Right ventricle myocardium superior (tissue), 1 donor: ENCODE results near the gene SIRT7. TPM values are rescaled to one million over a fixed set of nuclear protein-coding genes. Genes with fewer than 3 reads are reported as not detected.

ENCODE experiments used
- ATAC-seq: fragments of 200-7000 bp; cut with Tn5 transposase; one replicate; pipeline ENCODE4 v1.9.1; 2020; ENCODE audit warnings: mild to moderate bottlenecking; ENCODE audit not compliant: poor library complexity
- DNase-seq: peaks from one replicate; pipeline ENCODE4 v3.0.0-alpha.2; 2020
- intact Hi-C: fragments of 100-400 bp; cut with DNase I; formaldehyde crosslinking; loops from one replicate; pipeline ENCODE4 v1.11.2; 2022
- total RNA-seq: library from RNA; stranded (reverse); fragmentation: NEBNext Ultra II Directional; extraction: Animal tissue kit (Norgen Biotek cat#: 25700); gene quantifications from one replicate; pipeline ENCODE4 v1.2.1, GENCODE V29; 2021
- donor health status: DM: no; HTN: yes; CAD: no; lungs with severe emphysema.

The SIRT7 gene
- total RNA-seq, 1 donor from 2014 or later: 6.1 TPM

DNA sequence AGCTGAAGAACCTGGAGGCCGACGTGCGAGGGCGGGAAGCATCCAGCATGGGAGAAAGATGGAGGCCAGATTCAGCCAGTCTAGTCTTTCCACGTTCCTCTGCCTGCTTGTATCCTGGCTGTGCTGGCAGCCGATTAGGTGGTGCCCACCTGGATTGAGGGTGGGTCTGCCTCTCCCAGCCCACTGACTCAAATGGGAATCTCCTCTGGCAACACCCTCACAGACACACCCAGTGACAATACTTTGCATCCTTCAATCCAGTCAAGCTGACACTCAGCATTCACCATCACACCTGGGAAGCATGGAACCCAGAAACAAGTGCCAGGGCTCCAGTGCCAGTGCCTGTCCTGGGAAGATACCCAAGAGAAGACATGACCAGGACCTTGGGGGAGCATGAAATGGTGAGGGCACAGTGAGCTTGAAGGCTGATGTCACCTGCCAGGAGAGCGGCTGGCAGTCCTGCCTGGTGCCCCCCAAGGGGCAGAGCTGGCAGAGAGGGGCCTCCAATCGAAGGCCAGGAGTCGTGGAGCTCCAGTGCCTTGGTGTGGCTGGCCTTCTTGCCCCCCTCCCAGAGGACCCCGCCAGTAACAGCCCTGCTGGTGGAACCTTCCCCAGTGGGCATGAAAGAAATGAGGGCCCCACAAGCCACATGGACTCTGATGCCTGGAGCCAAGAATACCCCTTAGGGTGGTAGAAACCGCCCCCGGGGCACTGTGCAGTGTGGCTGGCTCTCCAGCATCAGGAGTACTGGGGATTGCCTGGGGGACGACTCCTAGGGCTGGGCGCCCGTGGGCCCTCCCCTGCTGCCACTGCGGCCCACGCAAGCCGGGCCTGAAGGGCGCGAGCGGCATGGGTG is 16.6 kb downstream of the SIRT7 start:
- no peak for ATAC-seq
- intact Hi-C loops: no loop called here
- no peak for DNase-seq

DNA sequence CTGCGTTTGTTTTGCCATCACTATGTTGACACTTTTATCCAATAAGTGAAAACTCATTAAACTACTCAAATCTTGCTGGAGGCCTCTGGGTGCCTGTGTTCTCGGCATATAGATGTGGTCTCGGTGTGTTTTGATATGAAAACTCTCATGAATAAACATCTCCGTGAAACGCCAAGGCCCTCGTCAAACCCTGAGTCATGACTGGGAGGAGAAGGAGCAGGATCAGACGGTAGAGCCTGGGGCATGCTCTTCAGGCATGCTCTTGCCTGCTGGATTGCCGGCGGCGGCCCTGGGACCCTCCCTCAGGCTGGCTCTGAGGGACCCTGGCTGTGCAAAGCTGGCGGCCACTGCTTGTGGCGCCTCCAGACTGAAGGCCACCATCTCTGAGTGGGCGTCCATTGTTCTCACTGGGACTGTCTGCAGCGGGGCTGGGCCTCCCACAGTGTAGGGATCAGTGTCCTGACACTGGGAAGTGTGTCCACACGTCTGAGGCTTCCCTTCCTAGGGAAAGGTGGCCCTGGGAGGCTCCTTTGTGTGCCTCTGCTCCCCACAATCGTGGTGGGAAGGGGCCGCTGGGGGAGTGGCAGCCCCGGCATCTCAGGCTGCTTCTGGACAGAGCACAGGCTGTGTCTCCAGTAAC is 17.7 kb downstream of the SIRT7 start:
- ATAC-seq (no peak), DNase-seq (no peak)
- intact Hi-C loops: no loop called here

DNA sequence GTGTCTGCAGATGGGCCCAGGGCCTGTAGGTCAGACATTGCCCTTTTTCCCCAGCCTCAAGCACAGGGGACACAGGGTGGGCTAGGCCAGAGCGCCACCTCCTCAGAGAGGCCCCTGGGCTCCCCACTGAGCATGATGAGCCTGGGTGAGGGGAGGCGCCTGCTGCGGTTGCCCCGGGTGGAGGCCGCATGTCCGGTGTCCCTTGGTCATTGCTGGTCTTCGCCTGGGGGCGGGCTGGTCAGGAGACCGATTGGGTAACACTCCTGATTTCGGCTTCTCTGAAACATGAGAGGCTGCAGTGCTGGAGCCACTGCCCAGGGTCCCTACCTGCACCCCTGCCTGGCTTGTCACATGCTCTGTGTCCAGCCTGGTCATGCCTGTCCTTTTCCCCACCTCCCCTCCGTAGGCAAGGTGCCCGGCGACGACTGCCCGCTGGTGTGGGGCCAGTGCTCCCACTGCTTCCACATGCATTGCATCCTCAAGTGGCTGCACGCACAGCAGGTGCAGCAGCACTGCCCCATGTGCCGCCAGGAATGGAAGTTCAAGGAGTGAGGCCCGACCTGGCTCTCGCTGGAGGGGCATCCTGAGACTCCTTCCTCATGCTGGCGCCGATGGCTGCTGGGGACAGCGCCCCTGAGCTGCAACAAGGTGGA is 18.3 kb downstream of the SIRT7 start:
- intact Hi-C loops: no loop called here
- no peak for ATAC-seq
- no peak for DNase-seq

DNA sequence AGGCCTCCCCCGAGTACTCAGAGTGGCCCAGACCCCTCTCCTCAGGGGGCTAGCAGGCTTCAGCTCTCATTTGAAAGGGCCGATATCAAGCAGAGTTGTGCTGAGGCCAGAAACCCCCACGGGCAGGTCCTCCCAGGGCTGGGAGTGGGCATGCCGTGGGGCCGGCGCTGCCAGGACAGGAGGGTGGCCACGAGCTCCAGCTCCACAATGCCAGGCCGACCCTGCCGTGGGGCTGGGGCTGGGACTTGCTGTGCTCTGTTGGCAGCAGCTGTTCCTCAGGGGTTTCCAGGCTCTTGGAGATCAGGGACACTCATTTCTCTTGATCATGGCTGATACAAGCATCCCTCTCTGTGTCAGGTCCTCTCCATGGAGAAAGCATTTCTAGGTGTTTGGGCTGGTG is 19.1 kb downstream of the SIRT7 start:
- DNase-seq (no peak), ATAC-seq (no peak)
- intact Hi-C loops: no loop called here

DNA sequence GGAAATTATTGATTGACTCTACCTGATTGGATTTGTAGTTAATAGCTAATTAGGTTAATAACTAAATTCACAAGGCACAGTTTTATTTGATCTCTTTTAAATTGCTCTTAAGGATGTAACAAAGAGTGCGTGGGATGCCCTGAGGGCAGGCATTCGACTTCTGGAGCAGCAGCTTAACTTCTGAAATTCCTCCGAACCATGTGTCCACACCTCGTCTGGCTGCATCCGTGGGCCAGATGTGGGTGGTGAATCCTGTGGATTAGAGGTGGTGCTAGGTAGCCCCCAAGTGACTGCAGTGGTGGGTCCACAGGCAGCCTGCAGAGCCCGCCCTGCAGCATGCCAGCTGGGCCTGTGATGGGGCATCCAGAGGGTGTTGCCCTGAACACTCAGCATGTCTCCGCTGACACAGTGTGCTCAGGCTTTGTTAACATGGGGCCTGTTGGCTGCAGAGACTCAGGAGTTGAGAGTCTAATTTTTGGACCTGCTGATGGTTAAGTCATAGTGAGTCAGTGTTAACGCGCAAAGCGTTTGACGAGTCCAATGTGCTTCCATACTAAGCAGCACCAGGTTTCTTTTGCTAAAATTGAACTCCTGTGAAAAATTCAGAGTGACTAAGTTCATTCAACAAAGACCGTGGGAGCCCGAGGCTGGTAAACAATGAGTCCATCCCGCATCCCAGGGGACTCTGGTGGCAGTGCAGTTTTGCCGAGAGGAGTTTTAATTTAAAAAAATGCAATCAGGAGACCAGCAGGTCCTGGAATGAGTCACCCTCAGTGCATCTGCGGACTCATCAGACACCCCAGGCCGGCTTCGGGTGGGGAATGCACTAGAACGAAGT is 19.7 kb downstream of the SIRT7 start:
- DNase-seq (no peak), ATAC-seq (no peak)
- intact Hi-C loops: no loop called here

DNA sequence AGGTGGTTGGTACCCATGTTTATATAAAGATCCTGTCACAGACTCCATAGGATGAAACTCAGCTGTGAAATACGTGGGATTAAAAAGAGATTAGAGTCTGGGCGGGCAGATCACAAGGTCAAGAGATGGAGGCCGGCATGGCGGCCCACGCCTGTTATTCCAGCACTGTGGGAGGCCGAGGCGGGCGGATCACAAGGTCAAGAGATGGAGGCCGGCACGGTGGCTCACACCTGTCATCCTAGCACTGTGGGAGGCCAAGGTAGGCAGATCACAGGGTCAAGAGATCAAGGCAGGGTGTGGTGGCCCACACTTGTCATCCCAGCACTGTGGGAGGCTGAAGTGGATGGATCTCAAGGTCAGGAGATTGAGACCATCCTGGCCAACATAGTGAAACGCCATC is 22.6 kb downstream of the SIRT7 start:
- intact Hi-C loops: no loop called here
- ATAC-seq (no peak), DNase-seq (no peak)

DNA sequence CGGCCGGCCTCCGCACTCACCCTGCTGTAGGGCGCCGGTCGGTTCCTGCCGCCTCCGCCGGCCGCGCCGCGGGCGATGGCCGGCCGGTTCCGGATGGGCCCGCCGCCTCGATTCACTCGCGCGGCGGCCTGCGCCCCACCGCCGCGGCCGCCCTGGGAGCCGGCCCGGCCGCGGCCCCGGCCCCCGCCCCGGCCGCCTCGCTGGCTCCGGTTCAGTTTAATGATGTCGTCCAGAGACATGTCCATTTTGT is 26.7 kb downstream of the SIRT7 start:
- ATAC-seq (no peak), DNase-seq (no peak)
- intact Hi-C loops: no loop called here

DNA sequence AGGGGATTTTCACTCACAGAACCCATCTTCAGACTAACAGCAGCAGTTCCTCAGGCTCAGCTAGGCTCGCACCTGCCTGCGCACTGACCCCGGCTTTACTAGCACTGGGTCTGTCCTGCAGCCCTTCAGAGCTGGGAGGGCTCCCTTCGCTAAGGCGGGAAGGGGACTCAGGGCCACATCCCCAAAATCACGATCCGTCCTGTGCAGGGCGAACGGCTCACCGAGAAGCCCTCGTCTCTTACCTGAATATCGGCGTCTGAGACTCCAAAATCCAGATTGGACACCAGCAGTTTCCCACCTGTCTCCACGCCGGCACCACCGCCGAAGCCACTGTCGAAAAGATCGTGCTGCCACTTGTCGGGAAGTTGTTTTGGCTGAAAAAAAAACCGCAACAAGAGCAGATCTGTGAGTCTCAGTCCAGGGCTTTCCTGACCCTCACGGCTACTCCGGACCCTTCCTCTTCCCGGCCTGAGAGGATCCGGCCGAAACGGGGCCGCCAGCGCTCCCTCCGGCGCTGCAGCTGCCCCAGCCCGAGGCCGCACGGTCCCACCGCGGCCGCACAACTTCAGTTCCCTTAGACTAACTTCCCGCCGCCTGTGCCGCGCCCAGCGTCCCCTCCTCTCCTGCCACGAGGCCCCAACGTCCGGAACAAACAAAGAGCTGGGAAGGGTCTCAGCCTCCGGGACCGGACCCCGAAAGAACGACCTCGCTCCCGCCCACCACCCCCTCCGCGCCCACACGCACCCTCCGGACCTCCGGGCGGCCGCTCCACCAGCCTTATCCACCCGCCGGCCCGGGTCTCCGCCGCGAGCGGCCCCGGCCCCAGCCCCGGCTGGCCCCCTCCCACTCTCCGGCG is 27.3 kb downstream of the SIRT7 start:
- intact Hi-C loops: no loop called here
- ATAC-seq: no peak
- no peak for DNase-seq

DNA sequence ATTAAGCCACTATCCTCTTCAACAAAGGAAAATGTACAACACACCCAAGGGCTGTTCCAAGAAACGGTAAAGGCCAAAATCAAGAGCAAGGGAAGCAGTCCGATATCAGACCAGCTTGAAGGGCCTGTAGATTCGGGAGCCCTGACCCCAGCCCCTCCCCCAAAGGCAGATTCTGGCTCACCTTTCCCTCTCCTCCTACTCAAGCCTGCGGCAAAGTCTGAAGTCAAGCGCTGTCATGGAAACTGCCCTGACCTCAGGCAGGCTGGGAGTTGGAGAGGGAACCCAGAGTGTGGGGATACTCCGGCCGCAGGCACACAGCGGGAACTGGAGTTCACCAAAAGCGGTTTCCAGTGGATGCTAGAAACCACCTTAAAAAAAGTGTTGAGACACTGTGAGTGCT is 28.4 kb downstream of the SIRT7 start:
- no peak for DNase-seq
- ATAC-seq: no peak
- intact Hi-C loops: no loop called here

DNA sequence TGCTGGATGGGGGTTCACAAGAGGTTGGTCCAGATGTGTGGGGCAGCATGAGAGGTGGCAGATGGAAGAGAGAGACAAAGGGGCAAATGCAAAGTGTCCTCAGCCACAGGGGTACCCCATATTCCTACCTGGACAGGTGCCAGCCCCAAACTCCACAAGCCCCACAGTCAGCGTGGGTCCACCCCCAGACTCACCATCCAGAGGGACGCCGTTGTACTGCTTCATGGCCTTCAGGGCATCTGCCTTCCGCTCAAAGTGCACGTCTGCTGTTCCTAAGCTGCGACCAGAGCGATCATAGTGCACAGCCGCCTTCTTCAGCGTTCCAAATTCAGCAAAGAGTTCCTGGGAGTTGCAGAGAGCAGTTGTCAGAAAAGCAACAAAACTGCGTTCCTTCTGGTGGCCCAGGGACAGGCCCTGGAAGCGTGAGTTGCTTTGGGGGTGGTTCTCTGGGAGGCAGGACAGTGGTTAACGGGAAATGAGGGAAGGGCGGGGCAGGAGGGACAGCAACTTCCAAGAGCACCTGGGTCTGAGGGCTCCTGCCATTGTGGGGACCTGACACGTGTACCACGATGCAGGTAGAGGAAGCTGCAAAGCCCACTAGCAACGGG is 28.9 kb downstream of the SIRT7 start:
- ATAC-seq (no peak), DNase-seq (no peak)
- intact Hi-C loops: no loop called here

DNA sequence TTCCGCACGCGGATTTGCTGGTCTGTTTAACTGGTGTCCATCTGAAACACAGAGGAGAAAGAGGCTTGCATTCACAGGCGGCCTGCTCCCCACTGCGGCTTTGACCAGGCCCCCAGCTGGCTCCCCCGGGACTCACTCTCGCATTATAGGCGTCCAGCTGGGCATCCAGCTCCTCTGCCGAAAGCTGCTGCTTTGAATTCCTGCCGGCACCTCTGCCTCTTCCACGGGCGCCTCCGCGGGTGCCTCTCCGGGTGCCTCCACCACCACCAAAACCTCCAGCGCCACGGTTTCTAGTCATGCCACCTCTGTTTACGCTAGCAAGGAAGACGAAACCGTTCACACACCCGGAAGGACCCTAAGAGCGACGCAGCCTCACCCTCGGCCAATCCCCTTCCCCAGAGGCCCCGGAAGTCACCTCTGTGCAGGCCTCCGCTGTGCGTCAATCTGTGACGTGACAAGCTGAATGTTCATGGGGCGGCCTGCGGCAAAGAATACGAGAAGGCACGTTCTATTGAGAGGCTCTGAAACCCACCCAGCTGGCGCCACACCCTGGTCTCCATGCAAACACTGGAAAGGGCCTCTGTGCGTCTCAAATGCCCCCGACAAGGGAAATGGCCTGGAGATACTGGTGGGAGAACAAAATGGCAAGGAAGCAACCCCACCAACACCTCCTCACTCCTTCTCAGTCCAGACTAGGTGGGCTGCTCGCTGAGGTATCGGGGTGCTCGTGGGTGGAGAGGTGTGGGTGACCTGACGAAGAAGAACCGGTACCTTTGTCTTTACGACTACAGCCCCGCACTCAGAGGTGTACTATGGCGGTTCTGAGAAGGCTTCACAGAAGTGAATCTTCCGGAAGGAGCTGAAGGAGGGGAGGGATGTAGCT is 29.6 kb downstream of the SIRT7 start:
- intact Hi-C loops: no loop called here
- no peak for ATAC-seq
- no peak for DNase-seq

DNA sequence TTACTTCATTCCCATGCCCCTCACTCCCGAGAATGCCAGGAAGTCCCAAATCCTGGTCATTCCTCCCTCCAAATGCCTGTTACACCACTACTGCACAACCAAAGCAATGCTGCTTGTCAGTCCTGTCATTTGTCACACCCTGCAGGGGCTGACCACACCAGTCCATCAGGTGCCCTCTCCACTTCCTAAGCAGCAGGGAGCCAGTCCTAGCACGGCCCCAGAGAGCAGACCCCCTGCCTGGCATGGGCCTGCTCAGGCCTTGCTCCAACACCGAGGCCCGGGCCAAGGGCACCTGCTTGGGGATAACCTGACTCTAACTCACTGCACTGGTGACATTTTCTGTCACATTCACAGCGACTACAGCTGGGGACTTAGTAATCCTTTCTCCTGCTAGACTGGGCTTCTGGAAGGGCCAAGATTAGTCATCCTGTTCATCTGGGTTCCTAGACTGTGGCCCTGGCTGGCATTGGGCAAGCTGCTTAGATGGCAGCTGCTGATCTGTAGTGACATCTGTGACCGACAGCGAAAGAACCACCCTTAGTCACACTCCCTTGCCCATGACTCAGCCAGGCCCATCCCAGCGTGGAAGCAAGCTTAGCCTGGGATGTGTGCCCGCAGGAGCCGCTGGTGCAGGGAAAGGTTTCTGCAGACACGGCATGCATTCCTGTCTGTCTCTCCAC is 32.0 kb downstream of the SIRT7 start:
- no peak for ATAC-seq
- intact Hi-C loops: no loop called here
- DNase-seq: no peak

DNA sequence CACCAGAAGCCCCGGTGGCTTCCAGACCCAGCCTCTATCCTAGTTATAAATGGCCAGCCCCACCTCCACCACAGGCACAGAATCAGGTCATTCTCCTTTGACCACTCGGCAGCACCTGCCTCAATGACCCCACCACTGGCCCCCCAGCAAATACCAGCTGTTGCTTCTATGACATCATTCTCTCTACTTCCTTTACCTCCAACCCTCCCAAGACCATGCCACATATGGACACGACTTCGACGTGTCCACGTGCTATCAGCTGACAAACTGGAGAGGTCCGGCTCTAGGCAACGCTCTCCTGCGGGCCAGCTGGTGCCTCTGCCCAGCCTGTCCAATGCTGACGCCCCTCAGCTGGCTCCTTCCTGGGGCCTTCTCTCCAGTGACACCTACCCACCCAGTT is 32.5 kb downstream of the SIRT7 start:
- DNase-seq: no peak
- no peak for ATAC-seq
- intact Hi-C loops: no loop called here

DNA sequence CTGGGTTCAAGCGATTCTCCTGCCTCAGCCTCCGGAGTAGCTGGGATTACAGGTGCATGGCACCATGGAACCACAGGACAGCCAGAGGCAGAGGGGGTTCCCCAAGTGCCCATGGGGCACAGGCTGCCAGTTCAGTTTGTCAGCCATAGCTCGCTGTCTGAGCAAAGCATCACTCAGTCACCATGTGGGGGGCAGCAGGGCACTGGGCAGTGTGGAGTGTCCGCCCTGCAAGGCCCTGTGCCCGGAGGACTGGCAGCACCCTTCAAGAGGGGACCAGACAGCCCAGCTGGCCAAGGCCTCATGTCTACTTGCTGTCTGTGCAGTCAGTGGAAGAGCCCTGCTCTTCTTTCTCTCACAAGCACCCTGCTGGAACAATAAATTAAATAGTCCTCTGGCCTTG is 33.0 kb downstream of the SIRT7 start:
- intact Hi-C loops: no loop called here
- ATAC-seq (no peak), DNase-seq (no peak)

DNA sequence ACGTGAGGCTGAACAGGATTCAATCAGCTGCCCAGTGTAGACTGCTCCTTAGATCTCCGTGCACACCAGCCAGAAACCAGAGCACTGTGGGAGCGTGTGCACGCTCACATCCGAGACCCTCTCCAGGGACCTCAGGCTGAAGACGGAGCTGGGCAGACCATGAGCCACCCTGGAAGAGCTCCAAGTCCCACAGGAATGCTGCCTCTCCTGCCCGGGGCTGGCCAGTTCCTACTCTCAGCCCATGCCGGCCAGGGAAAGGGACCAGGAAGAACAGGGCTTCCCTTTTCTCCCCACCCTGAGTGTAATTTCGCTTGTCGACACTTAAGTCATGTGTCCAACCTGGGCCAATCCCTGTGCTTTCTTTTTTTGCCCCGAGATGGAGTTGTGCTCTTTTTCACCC is 33.5 kb downstream of the SIRT7 start:
- intact Hi-C loops: no loop called here
- ATAC-seq (peak; percentile 47), DNase-seq (no peak)

DNA sequence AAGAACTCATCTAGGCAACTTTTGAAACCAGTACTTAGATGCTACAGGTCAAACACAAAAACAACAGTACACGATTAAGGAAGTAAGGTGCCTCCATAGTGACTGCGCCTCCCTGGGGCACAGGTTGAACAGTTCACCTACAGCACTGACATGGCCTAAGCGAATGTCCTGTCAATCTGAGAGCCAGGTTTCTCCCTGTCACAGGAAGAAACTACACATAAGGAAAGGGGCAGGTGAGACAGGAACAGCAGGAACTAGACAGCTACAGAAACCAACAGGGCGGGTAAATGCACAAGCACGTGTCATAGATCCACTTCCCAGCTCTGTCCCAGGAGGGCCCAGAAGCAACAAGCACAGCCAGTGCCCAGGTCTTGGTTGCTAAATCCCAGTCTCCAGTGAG is 38.9 kb downstream of the SIRT7 start:
- intact Hi-C loops: no loop called here
- no peak for ATAC-seq
- no peak for DNase-seq

DNA sequence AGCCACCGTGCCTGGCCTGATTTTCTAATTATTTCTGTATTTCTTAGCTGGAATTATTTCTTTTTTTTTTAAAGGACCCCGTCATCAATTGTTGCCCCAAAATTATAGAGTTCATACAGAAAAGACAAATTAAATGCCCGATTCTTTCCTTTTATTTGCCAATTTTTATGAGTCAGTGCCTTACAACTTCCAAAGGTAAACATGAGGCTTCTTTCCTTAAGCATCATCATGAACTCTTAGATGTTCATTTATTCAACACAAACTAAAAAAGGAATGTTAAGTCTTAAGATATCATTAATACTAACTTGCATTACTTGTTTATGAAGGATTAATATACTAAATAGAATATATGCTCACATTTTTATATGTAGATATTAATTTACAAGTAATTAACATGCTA is 39.7 kb downstream of the SIRT7 start:
- no peak for DNase-seq
- intact Hi-C loops: no loop called here
- ATAC-seq: no peak
